GM21825 (cell line): Measurements from ENCODE around the gene NFS1.
"Not testable (repeated sequence)": the region's sequence is repeated elsewhere in the genome, so short reads cannot be mapped to it uniquely, and the experiment has no call there.

ENCODE experiments used
- ATAC-seq: cut with Tn5 transposase; IDR thresholded peaks from one replicate; pipeline ENCODE4 v1.9.1; 2021; ENCODE audit warnings: mild to moderate bottlenecking, moderate library complexity; ENCODE audit not compliant: unreplicated experiment

NFS1 gene

GRCh38 chr20:35729836-35730582 is 30.9 kb upstream of the NFS1 start:
- ATAC-seq, result no peak

GRCh38 chr20:35729283-35729807 is 30.2 kb upstream of the NFS1 start:
- ATAC-seq, result no peak

- ATAC-seq, result no peak
These were observed 27.9 kb upstream of the NFS1 start for GRCh38 chr20:35726842-35727711.

- no peak for ATAC-seq
These were observed 25.4 kb upstream of the NFS1 start for GRCh38 chr20:35724321-35725230.

GRCh38 chr20:35723652-35724320 is 24.6 kb upstream of the NFS1 start:
- not testable (repeated sequence) for ATAC-seq

- not testable (repeated sequence) for ATAC-seq
These were observed 24.1 kb upstream of the NFS1 start for GRCh38 chr20:35723275-35723639.

GRCh38 chr20:35721621-35722020 is 22.5 kb upstream of the NFS1 start:
- no peak for ATAC-seq

GRCh38 chr20:35721219-35721618 is 22.1 kb upstream of the NFS1 start:
- ATAC-seq, result no peak

GRCh38 chr20:35720165-35721123 is 21.3 kb upstream of the NFS1 start:
- ATAC-seq, result no peak

GRCh38 chr20:35719717-35720116 is 20.6 kb upstream of the NFS1 start:
- no peak for ATAC-seq

GRCh38 chr20:35718972-35719635 is 20.0 kb upstream of the NFS1 start:
- ATAC-seq, result no peak

GRCh38 chr20:35718321-35718720 is 19.2 kb upstream of the NFS1 start:
- not testable (repeated sequence) for ATAC-seq

GRCh38 chr20:35716330-35716729 is 17.2 kb upstream of the NFS1 start:
- ATAC-seq, result no peak

GRCh38 chr20:35715652-35716051 is 16.5 kb upstream of the NFS1 start:
- no peak for ATAC-seq

GRCh38 chr20:35714127-35714526 is 15.0 kb upstream of the NFS1 start:
- no peak for ATAC-seq

GRCh38 chr20:35713120-35713519 is 14.0 kb upstream of the NFS1 start:
- not testable (repeated sequence) for ATAC-seq

GRCh38 chr20:35711588-35712209 is 12.5 kb upstream of the NFS1 start:
- no peak for ATAC-seq

- ATAC-seq, result no peak
These were observed 11.9 kb upstream of the NFS1 start for GRCh38 chr20:35710884-35711587.
